Neural crest cell (in vitro differentiated cells): ENCODE data around the gene ZMIZ1. TPM values are rescaled to one million over a fixed set of nuclear protein-coding genes. Genes with fewer than 3 reads are reported as not detected.

Source experiments
- DNase-seq: peaks from one replicate; pipeline ENCODE4 v3.0.0; 2021; ENCODE audit warnings: low read depth, mixed read lengths, low spot score
- H3K27ac Mint-ChIP-seq: one replicate; pipeline ENCODE4 v1.8.0; 2021; ENCODE audit warnings: mild to moderate bottlenecking, mixed read lengths; ENCODE audit not compliant: unreplicated experiment
- H3K27me3 Mint-ChIP-seq: 2 replicates; pipeline ENCODE4 v1.8.0; 2021; ENCODE audit warnings: low read depth, mild to moderate bottlenecking, mixed read lengths
- H3K36me3 Mint-ChIP-seq: 2 replicates; pipeline ENCODE4 v1.8.0; 2021; ENCODE audit warnings: low read depth, mild to moderate bottlenecking, mixed read lengths
- H3K4me1 Mint-ChIP-seq: 2 replicates; pipeline ENCODE4 v1.8.0; 2021; ENCODE audit warnings: mixed read lengths
- H3K4me3 Mint-ChIP-seq: one replicate; pipeline ENCODE4 v1.8.0; 2021; ENCODE audit warnings: mild to moderate bottlenecking, mixed read lengths
- H3K9me3 Mint-ChIP-seq: 2 replicates; pipeline ENCODE4 v1.8.0; 2021; ENCODE audit warnings: mixed read lengths
- total RNA-seq: library from RNA; stranded (reverse); gene quantifications from 2 replicates; pipeline ENCODE4 v1.2.1, GENCODE V29; 2021
- TF ChIP-seq, protein P1 (sequence below): fragments of 200-600 bp; sonication (generic); conservative IDR thresholded peaks from 2 replicates; pipeline ENCODE4 v1.5.0; 2021; ENCODE audit warnings: antibody characterized with exemption, mild to moderate bottlenecking

The ZMIZ1 gene
- total RNA-seq, 1 donor from 2014 or later, result 92.0 TPM

DNA sequence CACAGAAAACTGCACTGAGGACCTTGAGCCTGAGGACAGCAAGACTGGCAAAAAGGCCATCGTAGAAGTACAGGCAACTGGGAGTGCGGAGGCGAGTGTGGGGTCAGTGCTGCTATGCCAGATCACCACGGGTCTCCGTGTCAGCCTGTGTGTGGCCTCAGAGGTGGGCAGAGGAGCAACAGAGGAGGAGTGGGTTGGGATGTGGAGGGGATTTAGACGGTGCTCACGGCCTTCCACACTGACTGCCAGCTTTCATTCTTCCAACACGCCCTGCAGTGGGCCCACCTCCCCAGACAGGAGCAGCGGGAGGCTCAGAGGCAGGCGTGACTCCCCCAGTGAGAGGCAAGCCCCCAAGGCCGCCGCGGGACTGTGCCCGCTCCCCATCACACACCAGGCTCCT, 17.0 kb upstream of the ZMIZ1 start:
- H3K9me3 Mint-ChIP-seq, result no peaks in the 10 kb centered on the region
- no peak for DNase-seq
- H3K4me3 Mint-ChIP-seq, result no peak overlapping the region
- no peaks in the 10 kb centered on the region for H3K36me3 Mint-ChIP-seq
- no peaks in the 10 kb centered on the region for H3K27me3 Mint-ChIP-seq
- H3K27ac Mint-ChIP-seq, result peak overlapping the region; percentile 71
- TF ChIP-seq, protein P1, sequence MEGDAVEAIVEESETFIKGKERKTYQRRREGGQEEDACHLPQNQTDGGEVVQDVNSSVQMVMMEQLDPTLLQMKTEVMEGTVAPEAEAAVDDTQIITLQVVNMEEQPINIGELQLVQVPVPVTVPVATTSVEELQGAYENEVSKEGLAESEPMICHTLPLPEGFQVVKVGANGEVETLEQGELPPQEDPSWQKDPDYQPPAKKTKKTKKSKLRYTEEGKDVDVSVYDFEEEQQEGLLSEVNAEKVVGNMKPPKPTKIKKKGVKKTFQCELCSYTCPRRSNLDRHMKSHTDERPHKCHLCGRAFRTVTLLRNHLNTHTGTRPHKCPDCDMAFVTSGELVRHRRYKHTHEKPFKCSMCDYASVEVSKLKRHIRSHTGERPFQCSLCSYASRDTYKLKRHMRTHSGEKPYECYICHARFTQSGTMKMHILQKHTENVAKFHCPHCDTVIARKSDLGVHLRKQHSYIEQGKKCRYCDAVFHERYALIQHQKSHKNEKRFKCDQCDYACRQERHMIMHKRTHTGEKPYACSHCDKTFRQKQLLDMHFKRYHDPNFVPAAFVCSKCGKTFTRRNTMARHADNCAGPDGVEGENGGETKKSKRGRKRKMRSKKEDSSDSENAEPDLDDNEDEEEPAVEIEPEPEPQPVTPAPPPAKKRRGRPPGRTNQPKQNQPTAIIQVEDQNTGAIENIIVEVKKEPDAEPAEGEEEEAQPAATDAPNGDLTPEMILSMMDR, result no peak
- peaks cover 30% of the 10 kb centered on the region for H3K4me1 Mint-ChIP-seq

DNA sequence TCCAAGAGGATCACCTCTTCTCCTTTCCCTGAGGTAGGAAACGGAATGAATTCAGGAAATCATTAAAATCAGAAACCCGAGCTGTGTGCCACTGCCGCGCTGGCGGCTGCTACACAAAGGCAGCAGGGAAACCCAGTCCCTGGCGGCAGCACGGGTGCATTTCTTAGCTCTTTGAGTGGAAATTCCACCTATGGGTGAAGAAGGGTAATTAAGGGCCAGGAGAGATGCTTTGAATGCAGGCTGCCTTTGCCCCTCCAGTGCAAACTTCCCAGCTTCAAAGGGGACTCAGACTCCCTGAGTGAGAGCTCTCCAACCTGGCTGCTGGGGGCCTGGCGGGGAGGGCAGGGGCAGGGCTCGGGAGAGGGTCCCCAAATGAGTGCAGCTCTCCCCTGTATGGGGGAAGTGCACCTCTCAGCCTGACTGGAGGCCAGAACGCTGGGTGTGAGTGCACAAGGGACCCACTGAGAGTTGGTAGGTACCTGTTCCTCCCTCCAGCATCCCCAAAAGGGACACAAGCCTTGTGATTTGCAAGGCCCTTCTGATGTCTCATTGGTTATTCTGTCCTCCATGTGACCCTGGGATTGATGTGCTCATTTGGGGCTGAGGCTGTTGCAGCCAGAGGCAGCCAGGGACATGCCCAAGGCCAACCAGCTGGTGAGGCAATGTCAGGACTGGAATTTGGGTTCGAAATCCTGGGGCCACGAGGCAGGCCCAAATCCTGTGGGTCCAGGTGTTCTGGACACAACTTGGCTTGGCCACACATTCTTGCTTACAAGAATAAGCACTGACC, 16.3 kb upstream of the ZMIZ1 start:
- no peak overlapping the region for H3K4me3 Mint-ChIP-seq
- H3K36me3 Mint-ChIP-seq, result no peaks in the 10 kb centered on the region
- no peaks in the 10 kb centered on the region for H3K9me3 Mint-ChIP-seq
- no peaks in the 10 kb centered on the region for H3K27me3 Mint-ChIP-seq
- no peak for DNase-seq
- no peak overlapping the region for H3K27ac Mint-ChIP-seq
- peaks cover 32% of the 10 kb centered on the region for H3K4me1 Mint-ChIP-seq
- TF ChIP-seq, protein P1, result peak; percentile 61

DNA sequence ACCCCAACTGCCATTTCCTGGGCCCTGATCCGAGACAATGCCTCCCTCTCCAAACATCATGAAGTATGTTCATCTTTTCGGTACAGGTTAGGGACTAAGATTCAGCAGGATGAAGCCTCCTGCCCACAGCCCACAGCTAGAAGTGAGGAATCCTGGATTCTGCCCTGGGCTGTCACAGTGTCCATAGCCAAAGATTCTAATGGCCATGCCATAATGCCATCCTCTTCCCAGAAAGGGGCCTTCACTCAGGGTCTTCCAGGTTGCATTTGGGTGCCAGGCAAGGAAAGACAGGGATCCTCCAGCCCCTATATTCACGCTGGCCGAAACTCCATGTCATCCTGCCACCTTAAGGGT, 15.7 kb upstream of the ZMIZ1 start:
- H3K4me1 Mint-ChIP-seq, result peaks cover 32% of the 10 kb centered on the region
- H3K27me3 Mint-ChIP-seq, result no peaks in the 10 kb centered on the region
- no peak overlapping the region for H3K27ac Mint-ChIP-seq
- no peak for DNase-seq
- TF ChIP-seq, protein P1, result no peak
- no peaks in the 10 kb centered on the region for H3K36me3 Mint-ChIP-seq
- no peaks in the 10 kb centered on the region for H3K9me3 Mint-ChIP-seq
- H3K4me3 Mint-ChIP-seq, result no peak overlapping the region

DNA sequence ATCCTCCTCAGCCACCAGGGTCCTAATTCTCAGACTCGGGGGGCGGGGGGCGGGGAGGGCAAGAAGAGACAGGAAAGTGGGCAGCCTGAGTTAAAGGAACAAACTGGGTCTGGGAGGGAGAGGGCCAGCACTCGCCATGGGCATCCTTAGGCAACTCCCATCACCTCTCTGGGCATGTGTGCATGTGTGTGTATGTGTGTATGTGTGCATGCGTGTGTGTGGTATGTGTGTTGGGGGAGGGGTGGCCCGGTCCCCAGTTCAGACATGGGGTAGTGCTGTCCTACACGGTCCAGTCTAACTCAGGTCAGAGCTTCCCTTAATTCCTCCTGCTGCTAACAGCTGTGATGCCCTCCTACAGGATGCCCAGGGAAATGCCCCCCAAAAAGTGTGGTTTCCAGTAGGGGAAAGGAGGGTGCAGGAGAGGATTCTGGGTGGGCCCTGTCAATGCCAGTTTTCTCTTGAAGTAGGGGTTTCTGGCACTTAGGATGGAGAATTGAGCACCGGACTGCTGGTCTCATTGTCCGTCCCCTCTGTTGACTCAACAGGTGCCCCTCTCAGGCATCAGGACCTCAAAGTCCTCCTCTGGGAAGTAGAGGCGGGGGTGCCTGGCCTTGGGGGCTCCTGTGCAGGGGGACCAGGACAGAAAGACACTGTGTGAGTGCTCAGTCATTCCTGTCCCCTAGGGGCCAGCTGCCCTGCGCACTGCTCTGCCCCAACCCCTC, 15.1 kb upstream of the ZMIZ1 start:
- peaks cover 32% of the 10 kb centered on the region for H3K4me1 Mint-ChIP-seq
- H3K36me3 Mint-ChIP-seq, result no peaks in the 10 kb centered on the region
- no peak for DNase-seq
- no peaks in the 10 kb centered on the region for H3K9me3 Mint-ChIP-seq
- no peaks in the 10 kb centered on the region for H3K27me3 Mint-ChIP-seq
- no peak overlapping the region for H3K4me3 Mint-ChIP-seq
- TF ChIP-seq, protein P1, result no peak
- H3K27ac Mint-ChIP-seq, result no peak overlapping the region

DNA sequence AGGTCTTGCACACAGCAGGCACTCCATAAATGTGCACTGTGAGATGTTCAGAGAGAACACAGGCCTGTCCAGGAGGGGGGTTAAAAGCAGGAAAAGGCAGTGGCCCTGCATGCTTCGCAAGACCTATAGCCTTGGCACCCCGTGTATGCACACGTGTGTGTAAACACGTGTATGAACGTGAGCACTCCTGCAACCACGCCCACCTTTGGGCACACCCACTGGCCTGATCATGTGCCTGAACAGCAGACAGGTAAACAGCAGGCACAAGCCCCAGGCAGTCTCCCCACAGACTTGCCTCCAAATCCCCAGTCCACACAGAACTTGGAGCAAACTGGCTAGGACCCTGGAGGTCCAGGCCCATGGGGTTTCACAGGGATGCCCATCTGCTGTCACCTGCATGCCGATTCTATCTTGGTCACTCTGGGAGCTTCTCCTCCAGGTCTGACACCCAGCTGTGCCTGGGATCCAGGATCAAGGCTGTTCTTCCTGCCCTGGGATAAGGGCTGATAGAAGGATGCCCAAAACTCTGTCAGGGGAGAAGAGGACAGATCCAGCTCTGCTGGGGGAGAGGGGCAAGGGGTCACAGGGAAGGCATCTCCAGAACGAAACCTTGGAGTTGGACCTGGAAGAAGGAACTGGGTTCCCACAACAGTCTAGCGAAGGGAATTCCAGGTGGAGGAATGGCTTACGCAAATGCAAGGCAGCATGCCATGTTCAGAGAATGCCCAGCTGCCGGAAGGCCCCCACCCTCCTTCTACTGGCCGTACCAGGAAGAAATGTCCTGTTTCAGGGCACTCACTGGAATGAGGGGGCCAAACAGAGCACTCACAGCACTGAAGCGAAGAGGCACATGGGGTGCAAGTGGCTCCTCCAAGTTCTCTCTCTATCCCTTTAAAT, 14.3 kb upstream of the ZMIZ1 start:
- TF ChIP-seq, protein P1, result no peak
- no peak for DNase-seq
- Mint-ChIP-seq H3K27ac (no peak overlapping the region), H3K27me3 (no peaks in the 10 kb centered on the region), H3K4me1 (peaks cover 37% of the 10 kb centered on the region), H3K4me3 (no peak overlapping the region), H3K9me3 (no peaks in the 10 kb centered on the region), H3K36me3 (no peaks in the 10 kb centered on the region)
